GM23338 (cell line): ENCODE results near the gene IER5. TPM values are rescaled to one million over a fixed set of nuclear protein-coding genes. Genes with fewer than 3 reads are reported as not detected.

Source experiments
- ATAC-seq: fragments of 200-7000 bp; cut with Tn5 transposase; 3 replicates; pipeline ENCODE4 v1.9.1; 2020
- DNase-seq: peaks from one replicate; pipeline ENCODE4 v3.0.0-alpha.2; 2015; ENCODE audit warnings: low spot score
- H2AFZ ChIP-seq: fragments of 200-600 bp; sonication (generic); 2 replicates; pipeline ENCODE4 v1.8.0; 2016; ENCODE audit warnings: antibody characterized with exemption, mild to moderate bottlenecking, moderate library complexity
- H3F3A ChIP-seq: fragments of 200-600 bp; sonication (generic); replicated peaks from 2 replicates; pipeline ENCODE4 v1.8.0; 2017; ENCODE audit warnings: antibody characterized with exemption, mixed run types, low read depth
- H3K27ac ChIP-seq: fragments of 200-600 bp; sonication (generic); 2 replicates; pipeline ENCODE4 v1.6.1; 2016; ENCODE audit warnings: low read depth
- H3K27me3 ChIP-seq: fragments of 200-600 bp; sonication (generic); 2 replicates; pipeline ENCODE4 v1.8.0; 2016; ENCODE audit warnings: mild to moderate bottlenecking, mixed run types, moderate library complexity; ENCODE audit not compliant: insufficient read depth
- H3K36me3 ChIP-seq: fragments of 200-600 bp; sonication (generic); 2 replicates; pipeline ENCODE4 v1.8.0; 2016; ENCODE audit warnings: mild to moderate bottlenecking; ENCODE audit not compliant: insufficient read depth
- H3K4me1 ChIP-seq: fragments of 200-600 bp; sonication (generic); 2 replicates; pipeline ENCODE4 v1.8.0; 2016; ENCODE audit warnings: mild to moderate bottlenecking, moderate library complexity; ENCODE audit not compliant: insufficient read depth
- H3K4me2 ChIP-seq: fragments of 200-600 bp; sonication (generic); 2 replicates; pipeline ENCODE4 v1.7.1; 2017; ENCODE audit warnings: mixed run types
- H3K4me3 ChIP-seq: fragments of 200-600 bp; sonication (generic); 2 replicates; pipeline ENCODE4 v1.6.1; 2016; ENCODE audit warnings: mixed run types
- H3K79me2 ChIP-seq: fragments of 200-600 bp; sonication (generic); replicated peaks from 2 replicates; pipeline ENCODE4 v1.8.0; 2017; ENCODE audit warnings: mild to moderate bottlenecking; ENCODE audit not compliant: insufficient read depth
- H3K9me2 ChIP-seq: fragments of 200-600 bp; sonication (generic); 2 replicates; pipeline ENCODE4 v1.8.0; 2017; ENCODE audit not compliant: insufficient read depth
- H4K20me1 ChIP-seq: fragments of 200-600 bp; sonication (generic); replicated peaks from 2 replicates; pipeline ENCODE4 v1.8.0; 2017; ENCODE audit warnings: mild to moderate bottlenecking; ENCODE audit not compliant: insufficient read depth
- H3K27ac Mint-ChIP-seq: 2 replicates; pipeline ENCODE4 v1.8.0; 2020; ENCODE audit warnings: inconsistent platforms, mild to moderate bottlenecking, moderate library complexity, mixed read lengths
- H3K27me3 Mint-ChIP-seq: 3 replicates; pipeline ENCODE4 v1.8.0; 2022; ENCODE audit warnings: low read depth, mild to moderate bottlenecking, moderate library complexity, mixed read lengths, inconsistent platforms; ENCODE audit not compliant: insufficient read depth, poor library complexity
- H3K36me3 Mint-ChIP-seq: 3 replicates; pipeline ENCODE4 v1.8.0; 2021; ENCODE audit warnings: low read depth, mild to moderate bottlenecking, inconsistent platforms, moderate library complexity, mixed read lengths
- H3K4me1 Mint-ChIP-seq: 3 replicates; pipeline ENCODE4 v1.8.0; 2020; ENCODE audit warnings: mild to moderate bottlenecking, inconsistent platforms, mixed read lengths
- H3K4me3 Mint-ChIP-seq: 3 replicates; pipeline ENCODE4 v1.8.0; 2021; ENCODE audit warnings: moderate library complexity, mild to moderate bottlenecking, inconsistent platforms, mixed read lengths
- H3K9me3 Mint-ChIP-seq: 3 replicates; pipeline ENCODE4 v1.8.0; 2020; ENCODE audit warnings: moderate library complexity, mild to moderate bottlenecking, inconsistent platforms, mixed read lengths
- EZH2phosphoT487 ChIP-seq: fragments of 200-600 bp; sonication (generic); IDR thresholded peaks from one replicate; pipeline ENCODE4 v1.8.1; 2018; ENCODE audit warnings: antibody characterized with exemption; ENCODE audit not compliant: unreplicated experiment
- POLR2AphosphoS5 ChIP-seq: IDR thresholded peaks from 2 replicates; pipeline ENCODE4 v1.6.1; 2016; ENCODE audit warnings: antibody characterized with exemption, low read depth
- REST ChIP-seq: IDR thresholded peaks from one replicate; pipeline ENCODE4 v1.6.1; 2018; ENCODE audit warnings: antibody characterized with exemption; ENCODE audit not compliant: unreplicated experiment
- STAT1 ChIP-seq: IDR thresholded peaks from one replicate; pipeline ENCODE4 v1.6.1; 2016; ENCODE audit warnings: antibody characterized with exemption; ENCODE audit not compliant: unreplicated experiment
- ZNF114 ChIP-seq: fragments of 250-450 bp; sonication (Bioruptor Pico); IDR thresholded peaks from 2 replicates; pipeline ENCODE4 v1.5.0; 2020; ENCODE audit warnings: mild to moderate bottlenecking, moderate library complexity
- ZNF331 ChIP-seq: fragments of 250-450 bp; sonication (Bioruptor Pico); IDR thresholded peaks from 2 replicates; pipeline ENCODE4 v1.5.0; 2020; ENCODE audit warnings: low read depth, mild to moderate bottlenecking, moderate library complexity
- ZNF462 ChIP-seq: fragments of 250-450 bp; sonication (Bioruptor Pico); IDR thresholded peaks from 2 replicates; pipeline ENCODE4 v1.5.0; 2020; ENCODE audit warnings: mild to moderate bottlenecking, moderate library complexity
- polyA plus RNA-seq: library from polyadenylated mRNA; unstranded; fragments of >200 nt; fragmentation: Nextera tagmentation; extraction: Ambion mirVana; gene quantifications from 2 replicates; pipeline ENCODE4 v1.2.1, GENCODE V29; 2016
- total RNA-seq: library from RNA; depleted of rRNA; stranded (reverse); fragments of >200 nt; shearing (Covaris generic); gene quantifications from 2 replicates; pipeline ENCODE4 v1.2.3, GENCODE V29; 2014

The IER5 gene
- total and polyA plus RNA-seq, 2 experiments from 2014 or later, result 3.8 to 9.5 TPM

GRCh38 chr1:181043025-181043888 lies 45.2 kb upstream of the IER5 start (continued):
- TF ChIP-seq REST (no peak), STAT1 (no peak)

- Mint-ChIP-seq H3K4me1 (peaks cover 8% of the 10 kb centered on the region), H3K9me3 (peaks cover 4% of the 10 kb centered on the region), H3K27me3 (peaks cover 3% of the 10 kb centered on the region), H3K36me3 (no peaks in the 10 kb centered on the region; the same call in 2 of the 3 replicates), H3K4me3 (no peak overlapping the region), H3K27ac (no peak overlapping the region)
- Histone ChIP-seq H3K4me1 (peaks cover 4% of the 10 kb centered on the region; the same call in 1 of the 2 replicates), H4K20me1 (no peaks in the 10 kb centered on the region), H3K4me3 (no peak overlapping the region), H3K79me2 (no peaks in the 10 kb centered on the region), H3K27ac (no peak overlapping the region), H3K4me2 (no peak overlapping the region), H3F3A (no peaks in the 10 kb centered on the region), H2AFZ (no peak overlapping the region), H3K9me2 (no peaks in the 10 kb centered on the region), H3K27me3 (no peaks in the 10 kb centered on the region), H3K36me3 (no peaks in the 10 kb centered on the region)
- ATAC-seq, result no peak; the same call in 2 of the 3 replicates
- DNase-seq, result no peak
- TF ChIP-seq ZNF114 (CRISPR knock-in tag) (no peak), ZNF331 (no peak), POLR2AphosphoS5 (no peak), REST (no peak), ZNF462 (no peak), EZH2phosphoT487 (no peak)
These were observed 44.0 kb upstream of the IER5 start for GRCh38 chr1:181044449-181044966.
